Measurements from ENCODE around the gene LCE4A. TPM values are rescaled to one million over a fixed set of nuclear protein-coding genes. Genes with fewer than 3 reads are reported as not detected.

Gene LCE4A
- total and polyA plus RNA-seq, 2 experiments from 2014 or later, result not detected

- peaks cover 15% of the 10 kb centered on the region for H3K9me2 ChIP-seq (ENCODE audit: insufficient read depth)
- no peaks in the 10 kb centered on the region; the same call in 2 of the 3 replicates for H3K9me3 Mint-ChIP-seq
- no peaks in the 10 kb centered on the region for H3K79me2 ChIP-seq (replicated peaks; ENCODE audit: insufficient read depth)
- no peaks in the 10 kb centered on the region for H3K36me3 Mint-ChIP-seq (ENCODE audit: low read depth)
- no peaks in the 10 kb centered on the region for H3K27me3 ChIP-seq (ENCODE audit: insufficient read depth)
- no peak overlapping the region for H3K4me3 ChIP-seq
- DNase-seq (ENCODE audit: low spot score) (no peak), ATAC-seq (no peak)
- no peaks in the 10 kb centered on the region for H3K36me3 ChIP-seq (ENCODE audit: insufficient read depth)
- TF ChIP-seq ETS1 (IDR thresholded peaks at IDR 0.05) (no peak), STAT1 (IDR thresholded peaks at IDR 0.05; ENCODE audit: unreplicated experiment) (no peak), CREB1 (CRISPR knock-in tag; IDR thresholded peaks at IDR 0.05; ENCODE audit: low read depth) (no peak), ZNF114 (CRISPR knock-in tag; IDR thresholded peaks at IDR 0.05) (no peak), JUNB (IDR thresholded peaks at IDR 0.05; ENCODE audit: unreplicated experiment) (no peak), ZNF462 (CRISPR knock-in tag; IDR thresholded peaks at IDR 0.05) (no peak), NANOG (IDR thresholded peaks at IDR 0.05; ENCODE audit: borderline replicate concordance) (no peak), EZH2phosphoT487 (IDR thresholded peaks at IDR 0.05; ENCODE audit: unreplicated experiment) (no peak)
- H3K4me1 ChIP-seq (ENCODE audit: insufficient read depth), result peaks cover 12% of the 10 kb centered on the region
- H3K27me3 Mint-ChIP-seq (ENCODE audit: insufficient read depth, low read depth, poor library complexity), result peaks cover 3% of the 10 kb centered on the region
- no peaks in the 10 kb centered on the region for H4K20me1 ChIP-seq (replicated peaks; ENCODE audit: insufficient read depth)
- no peaks in the 10 kb centered on the region for H3F3A ChIP-seq (replicated peaks; ENCODE audit: low read depth)
- H3K27ac ChIP-seq (ENCODE audit: low read depth), result no peak overlapping the region
- peaks cover 7% of the 10 kb centered on the region for H3K4me1 Mint-ChIP-seq
- peak overlapping the region; percentile 43; the same call in 1 of the 2 replicates for H2AFZ ChIP-seq
- no peak overlapping the region for H3K4me3 Mint-ChIP-seq
- no peak overlapping the region for H3K4me2 ChIP-seq
- no peak overlapping the region for H3K27ac Mint-ChIP-seq
Measured at GRCh38 chr1:152743371-152744145, 35.6 kb downstream of the LCE4A start.

Data from GM23338 (cell line).